ENCODE results near the gene SNAP91. TPM values are rescaled to one million over a fixed set of nuclear protein-coding genes. Genes with fewer than 3 reads are reported as not detected.

SNAP91 gene
- polyA plus RNA-seq, 1 donor (not counting 4 experiments of a cell fraction or from before 2014, with no cell fraction given): not detected

- DNase-seq (ENCODE audit: low read depth, low spot score) (no peak), FAIRE-seq (no peak)
- Histone ChIP-seq H3K4me3 (ENCODE audit: control insufficient read depth in 2 of 3, extremely low read depth in 1 of 3, insufficient read depth in 2 of 3, low read depth in 1 of 3, low read length in 3 of 3) (no peak overlapping the region), H3K9me3 (ENCODE audit: control insufficient read depth, low read depth, low read length) (no peaks in the 10 kb centered on the region), H2AFZ (ENCODE audit: control insufficient read depth, low read length) (no peak overlapping the region), H3K27me3 (ENCODE audit: control insufficient read depth, extremely low read depth, insufficient read depth, low read length) (no peaks in the 10 kb centered on the region), H3K9ac (ENCODE audit: control insufficient read depth, extremely low read depth, insufficient read depth, low read length) (no peak overlapping the region), H3K79me2 (ENCODE audit: control insufficient read depth, insufficient read depth, low read length) (no peaks in the 10 kb centered on the region), H3K9me1 (ENCODE audit: control insufficient read depth, extremely low read depth, insufficient read depth, low read length) (no peaks in the 10 kb centered on the region), H3K4me1 (ENCODE audit: control insufficient read depth, extremely low read depth, insufficient read depth, low read length) (no peaks in the 10 kb centered on the region), H3K36me3 (ENCODE audit: control insufficient read depth in 2 of 2, extremely low read depth in 1 of 2, insufficient read depth in 2 of 2, low read length in 2 of 2) (no peaks in the 10 kb centered on the region), H4K20me1 (ENCODE audit: control insufficient read depth, extremely low read depth, insufficient read depth, low read length) (no peaks in the 10 kb centered on the region), H3K4me2 (ENCODE audit: control insufficient read depth, extremely low read depth, insufficient read depth, low read depth, low read length) (no peak overlapping the region), H3K27ac (ENCODE audit: control insufficient read depth, insufficient read depth, low read length) (no peak overlapping the region)
- TF ChIP-seq, protein P1, sequence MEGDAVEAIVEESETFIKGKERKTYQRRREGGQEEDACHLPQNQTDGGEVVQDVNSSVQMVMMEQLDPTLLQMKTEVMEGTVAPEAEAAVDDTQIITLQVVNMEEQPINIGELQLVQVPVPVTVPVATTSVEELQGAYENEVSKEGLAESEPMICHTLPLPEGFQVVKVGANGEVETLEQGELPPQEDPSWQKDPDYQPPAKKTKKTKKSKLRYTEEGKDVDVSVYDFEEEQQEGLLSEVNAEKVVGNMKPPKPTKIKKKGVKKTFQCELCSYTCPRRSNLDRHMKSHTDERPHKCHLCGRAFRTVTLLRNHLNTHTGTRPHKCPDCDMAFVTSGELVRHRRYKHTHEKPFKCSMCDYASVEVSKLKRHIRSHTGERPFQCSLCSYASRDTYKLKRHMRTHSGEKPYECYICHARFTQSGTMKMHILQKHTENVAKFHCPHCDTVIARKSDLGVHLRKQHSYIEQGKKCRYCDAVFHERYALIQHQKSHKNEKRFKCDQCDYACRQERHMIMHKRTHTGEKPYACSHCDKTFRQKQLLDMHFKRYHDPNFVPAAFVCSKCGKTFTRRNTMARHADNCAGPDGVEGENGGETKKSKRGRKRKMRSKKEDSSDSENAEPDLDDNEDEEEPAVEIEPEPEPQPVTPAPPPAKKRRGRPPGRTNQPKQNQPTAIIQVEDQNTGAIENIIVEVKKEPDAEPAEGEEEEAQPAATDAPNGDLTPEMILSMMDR (optimal IDR thresholded peaks at IDR 0.05 in 1 of 3, IDR thresholded peaks at IDR 0.05 in 1 of 3, conservative IDR thresholded peaks at IDR 0.05 in 1 of 3; ENCODE audit: extremely low read depth in 1 of 3, insufficient read depth in 2 of 3, low read length in 3 of 3): no peak
- TF ChIP-seq EZH2 (IDR thresholded peaks at IDR 0.05; ENCODE audit: low read length): no peak
- dilution Hi-C loops (cut with MboI; ENCODE audit: extremely low pct_ligation_motif_present, low sequenced_read_pairs): no loop called here
Measured at GRCh38 chr6:83609248-83609647, 99.7 kb downstream of the SNAP91 start.

- dilution Hi-C loops (cut with MboI; ENCODE audit: extremely low pct_ligation_motif_present, low sequenced_read_pairs): no loop called here
- Histone ChIP-seq H3K4me1 (ENCODE audit: control insufficient read depth, extremely low read depth, insufficient read depth, low read length) (no peaks in the 10 kb centered on the region), H4K20me1 (ENCODE audit: control insufficient read depth, extremely low read depth, insufficient read depth, low read length) (no peaks in the 10 kb centered on the region), H3K9me3 (ENCODE audit: control insufficient read depth, low read depth, low read length) (no peaks in the 10 kb centered on the region), H3K9me1 (ENCODE audit: control insufficient read depth, extremely low read depth, insufficient read depth, low read length) (no peaks in the 10 kb centered on the region), H3K36me3 (ENCODE audit: control insufficient read depth in 2 of 2, extremely low read depth in 1 of 2, insufficient read depth in 2 of 2, low read length in 2 of 2) (no peaks in the 10 kb centered on the region), H3K79me2 (ENCODE audit: control insufficient read depth, insufficient read depth, low read length) (no peaks in the 10 kb centered on the region), H3K27me3 (ENCODE audit: control insufficient read depth, extremely low read depth, insufficient read depth, low read length) (no peaks in the 10 kb centered on the region), H3K4me3 (ENCODE audit: control insufficient read depth in 2 of 3, extremely low read depth in 1 of 3, insufficient read depth in 2 of 3, low read depth in 1 of 3, low read length in 3 of 3) (no peak overlapping the region), H2AFZ (ENCODE audit: control insufficient read depth, low read length) (no peak overlapping the region), H3K4me2 (ENCODE audit: control insufficient read depth, extremely low read depth, insufficient read depth, low read depth, low read length) (no peak overlapping the region), H3K9ac (ENCODE audit: control insufficient read depth, extremely low read depth, insufficient read depth, low read length) (no peak overlapping the region), H3K27ac (ENCODE audit: control insufficient read depth, insufficient read depth, low read length) (no peak overlapping the region)
- no peak for TF ChIP-seq EZH2 (IDR thresholded peaks at IDR 0.05; ENCODE audit: low read length)
- TF ChIP-seq, protein P1 (optimal IDR thresholded peaks at IDR 0.05 in 1 of 3, IDR thresholded peaks at IDR 0.05 in 1 of 3, conservative IDR thresholded peaks at IDR 0.05 in 1 of 3; ENCODE audit: extremely low read depth in 1 of 3, insufficient read depth in 2 of 3, low read length in 3 of 3): no peak
- FAIRE-seq (no peak), DNase-seq (ENCODE audit: low read depth, low spot score) (no peak)
Measured at GRCh38 chr6:83605517-83605916, 103.4 kb downstream of the SNAP91 start.
